ENCODE measurements around the gene COPB2.

GRCh38 chr3:139312416-139312815, 77.0 kb downstream of the COPB2 start:
- TF ChIP-seq CTCF (conservative IDR thresholded peaks at IDR 0.05; ENCODE audit: low read depth, low read length) (no peak), EZH2 (IDR thresholded peaks at IDR 0.05; ENCODE audit: borderline replicate concordance, low read depth, low read length, poor library complexity, severe bottlenecking) (no peak)

All from A673 (cell line).